HepG2 (cell line): ENCODE data around the gene AKT3. TPM values are rescaled to one million over a fixed set of nuclear protein-coding genes. Genes with fewer than 3 reads are reported as not detected.

Source experiments
- ATAC-seq: fragments of 200-7000 bp; cut with Tn5 transposase; 3 replicates; pipeline ENCODE4 v1.9.1; 2020; ENCODE audit warnings: mild to moderate bottlenecking, moderate library complexity
- BruUV-seq: library from RNA; stranded (reverse); fragments of 400-500 nt; replicated peaks from 2 replicates; lab custom pipeline; 2021; lab: Mats Ljungman, UMichigan
- CTCF ChIA-PET: fragments of 300-600 bp; formaldehyde crosslinking; extraction: SDS; loops from one replicate; lab custom pipeline; 2021; ENCODE audit warnings: low total read pairs, inconsistent platforms, low intra/inter-chr PET ratio; lab: Yijun Ruan, JAX
- POLR2A ChIA-PET: fragments of 350-600 bp; sonication (Branson Sonifier 250); formaldehyde crosslinking; loops from one replicate; lab custom pipeline; 2020; ENCODE audit warnings: antibody characterized with exemption, inconsistent platforms; lab: Yijun Ruan, JAX
- DNase-seq: peaks from one replicate; pipeline ENCODE4 v3.0.0-alpha.2; 2015; ENCODE audit warnings: low spot score
- FAIRE-seq: peaks from 3 replicates; lab custom pipeline; 2011; peaks lifted over from hg19 to GRCh38; lab: Jason Lieb, UNC
- H2AFZ ChIP-seq: one replicate; pipeline ENCODE4 v1.6.1; 2011; ENCODE audit warnings: low read length, inconsistent platforms
- H3K27ac ChIP-seq: fragments of 300-600 bp; 3 replicates; pipeline ENCODE4 v1.8.0; 2011; ENCODE audit warnings: mixed run types, mild to moderate bottlenecking, mixed read lengths, low read length, inconsistent platforms; ENCODE audit not compliant: insufficient read depth; ENCODE audit errors: extremely low read length
- H3K27me3 ChIP-seq, 2 experiments: fragments of 200-600 bp in 1 of 2; 2 replicates in 1 of 2; 3 replicates in 1 of 2; pipeline versions ENCODE4 v1.6.0 to v1.8.0; 2011; ENCODE audit warnings: low read length in 2 of 2, mild to moderate bottlenecking in 2 of 2, moderate library complexity in 2 of 2, inconsistent platforms in 1 of 2; ENCODE audit not compliant: insufficient read depth in 2 of 2, control insufficient read depth in 1 of 2
- H3K36me3 ChIP-seq, 2 experiments: fragments of 200-600 bp in 1 of 2; replicated peaks in 1 of 2; 2 replicates in 1 of 2; 3 replicates in 1 of 2; pipeline versions ENCODE4 v1.5.1 to v1.8.0; 2011; ENCODE audit warnings: low read length in 2 of 2, inconsistent platforms in 1 of 2; ENCODE audit not compliant: insufficient read depth in 2 of 2, control insufficient read depth in 1 of 2
- H3K4me1 ChIP-seq: 2 replicates; pipeline ENCODE4 v1.5.1; 2012; ENCODE audit warnings: low read length, inconsistent platforms; ENCODE audit not compliant: insufficient read depth
- H3K4me2 ChIP-seq: 2 replicates; pipeline ENCODE4 v1.6.0; 2011; ENCODE audit warnings: low read depth, low read length, inconsistent platforms
- H3K4me3 ChIP-seq, 3 experiments: fragments of 200-600 bp in 1 of 3; sonication (generic), shearing (Covaris generic) in 1 of 3; replicated peaks in 1 of 3; 2 replicates each; pipeline ENCODE4 v1.5.1; 2011 to 2016; ENCODE audit warnings: low read length in 3 of 3, inconsistent platforms in 2 of 3, low read depth in 2 of 3, mild to moderate bottlenecking in 2 of 3, control low read depth in 1 of 3, mixed read lengths in 1 of 3; ENCODE audit not compliant: insufficient read depth in 1 of 3
- H3K79me2 ChIP-seq: one replicate; pipeline ENCODE4 v1.6.1; 2011; ENCODE audit warnings: low read length, inconsistent platforms; ENCODE audit not compliant: insufficient read depth
- H3K9ac ChIP-seq: 2 replicates; pipeline ENCODE4 v1.6.0; 2011; ENCODE audit warnings: mild to moderate bottlenecking, low read depth, low read length, inconsistent platforms; ENCODE audit not compliant: insufficient read depth
- H3K9me3 ChIP-seq: 2 replicates; pipeline ENCODE4 v1.5.1; 2012; ENCODE audit warnings: mild to moderate bottlenecking, low read length
- H4K20me1 ChIP-seq: 2 replicates; pipeline ENCODE4 v1.6.0; 2011; ENCODE audit warnings: inconsistent platforms, mild to moderate bottlenecking, low read length, moderate library complexity; ENCODE audit not compliant: insufficient read depth
- DNMT3B ChIP-seq: conservative IDR thresholded peaks from 2 replicates; pipeline ENCODE4 v1.6.1; 2016; ENCODE audit warnings: missing biosample characterization, control low read depth
- IKZF1 ChIP-seq: fragments of 450-650 bp; IDR thresholded peaks from 2 replicates; pipeline ENCODE4 v1.7.1; 2016
- KDM4B ChIP-seq: sonication (generic); formaldehyde crosslinking; IDR thresholded peaks from 2 replicates; pipeline ENCODE4 v1.4.0; 2020; ENCODE audit warnings: missing genetic modification reagents
- SOX5 ChIP-seq: IDR thresholded peaks from 2 replicates; pipeline ENCODE4 v1.6.1; 2016; ENCODE audit warnings: borderline replicate concordance
- U2AF2 ChIP-seq: fragments of 200-400 bp; formaldehyde crosslinking; IDR thresholded peaks from 2 replicates; pipeline ENCODE4 v1.6.1; 2017; ENCODE audit warnings: low read depth, mild to moderate bottlenecking, low read length
- ZNF264 ChIP-seq: sonication (generic); formaldehyde crosslinking; IDR thresholded peaks from 2 replicates; pipeline ENCODE4 v1.4.0; 2020; ENCODE audit warnings: missing genetic modification reagents
- ZNF446 ChIP-seq: sonication (generic); formaldehyde crosslinking; IDR thresholded peaks from 2 replicates; pipeline ENCODE4 v1.5.0; 2020; ENCODE audit warnings: mild to moderate bottlenecking, missing genetic modification reagents
- ZNF468 ChIP-seq: sonication (generic); formaldehyde crosslinking; IDR thresholded peaks from 2 replicates; pipeline ENCODE4 v1.8.0; 2022; ENCODE audit warnings: mild to moderate bottlenecking, moderate library complexity, missing genetic modification reagents
- ZNF563 ChIP-seq: sonication (generic); formaldehyde crosslinking; IDR thresholded peaks from 2 replicates; pipeline ENCODE4 v1.8.0; 2022; ENCODE audit warnings: mild to moderate bottlenecking, moderate library complexity, missing genetic modification reagents
- ZNF788 ChIP-seq: sonication (generic); formaldehyde crosslinking; IDR thresholded peaks from 2 replicates; pipeline ENCODE4 v1.5.0; 2020; ENCODE audit warnings: mild to moderate bottlenecking, missing genetic modification reagents, borderline replicate concordance
- ZNF879 ChIP-seq: sonication (generic); formaldehyde crosslinking; IDR thresholded peaks from 2 replicates; pipeline ENCODE4 v1.8.1; 2023; ENCODE audit warnings: missing genetic modification reagents
- ZSCAN20 ChIP-seq: sonication (generic); formaldehyde crosslinking; IDR thresholded peaks from 2 replicates; pipeline ENCODE4 v1.4.0; 2020; ENCODE audit warnings: missing genetic modification reagents, mild to moderate bottlenecking, borderline replicate concordance
- WGBS: methylation state at CpG from one replicate; pipeline ENCODE4 v1.1.6; 2017; ENCODE audit warnings: low lambda C conversion rate; 5-methylcytosine and 5-hydroxymethylcytosine counted together
- in situ Hi-C: cut with HindIII; loops from 2 replicates; pipeline ENCODE4 v1.10.0; 2017; ENCODE audit warnings: low pct_unique_long_range_greater_than_20kb; ENCODE audit not compliant: extremely low pct_ligation_motif_present
- intact Hi-C: fragments of 100-400 bp; cut with micrococcal nuclease; formaldehyde crosslinking; loops from one replicate; pipeline ENCODE4 v1.10.0; 2022; ENCODE audit not compliant: unreplicated experiment
- polyA plus RNA-seq, 8 experiments: library from polyadenylated mRNA; depleted of rRNA in 3 of 8; stranded (reverse) in 7 of 8; unstranded in 1 of 8; fragments of >200 nt; fragmentation: Illumina TruSeq in 4 of 8; extraction: Trizol in 4 of 8; gene quantifications; 2 replicates each; pipeline versions ENCODE4 v1.2.1 to v1.2.3, GENCODE V29; 2011 to 2016; ENCODE audit warnings: low read depth in 4 of 8, missing spikeins in 1 of 8, mixed read lengths in 1 of 8; ENCODE audit not compliant: insufficient read depth in 1 of 8
- total RNA-seq, 5 experiments: library from RNA; depleted of rRNA; stranded (reverse); fragments of >200 nt; fragmentation: Illumina TruSeq; extraction: Trizol; gene quantifications; 2 replicates each; pipeline ENCODE4 v1.2.3, GENCODE V29; 2016; ENCODE audit warnings: low read depth in 1 of 5
- TF ChIP-seq, protein P1 (sequence below): IDR thresholded peaks from 2 replicates; pipeline ENCODE4 v1.6.1; 2016; ENCODE audit warnings: low read depth
- TF ChIP-seq, protein P2 (sequence below): IDR thresholded peaks from 2 replicates; pipeline ENCODE4 v1.6.1; 2016; ENCODE audit warnings: missing compliant biosample characterization, missing genetic modification reagents, borderline replicate concordance

Gene AKT3
- total and polyA plus RNA-seq, 2 of the 13 experiments (the other 11 are each of a cell fraction or from before 2014, with no cell fraction given), result 0.07 TPM

DNA sequence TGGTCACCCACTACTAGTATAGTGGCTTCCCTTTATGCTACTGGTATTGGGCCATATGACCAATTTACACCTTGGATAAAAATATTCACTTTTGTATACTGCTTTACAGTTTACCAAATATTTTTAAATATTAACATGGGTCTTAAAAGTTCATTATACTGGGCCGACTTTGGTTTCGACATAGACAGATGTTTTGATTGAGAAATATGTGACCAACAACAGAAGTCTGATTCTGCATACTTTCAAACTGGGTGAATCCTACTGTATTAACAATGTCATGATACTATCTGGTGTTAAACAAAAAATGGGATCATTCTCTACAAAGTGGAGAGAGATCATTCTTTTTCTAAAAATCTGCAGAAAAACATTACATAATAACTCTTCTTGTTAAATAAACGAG, 134.8 kb downstream of the AKT3 start:
- ATAC-seq, result no peak
- CTCF ChIA-PET, result no interaction called here
- H3K79me2 ChIP-seq, result no peaks in the 10 kb centered on the region
- no peak overlapping the region for H3K27ac ChIP-seq
- BruUV-seq, result no TSS peak
- H3K4me3 ChIP-seq, result no peak overlapping the region
- under 1% methylated on average over 3 of the region's 3 CpGs for WGBS
- H2AFZ ChIP-seq, result no peak overlapping the region
- POLR2A ChIA-PET, result no interaction called here
- no peaks in the 10 kb centered on the region for H3K27me3 ChIP-seq
- DNase-seq, result no peak
- no peaks in the 10 kb centered on the region for H3K9me3 ChIP-seq
- H3K4me1 ChIP-seq, result peaks cover 9% of the 10 kb centered on the region
- no peak overlapping the region for H3K9ac ChIP-seq
- no peaks in the 10 kb centered on the region for H3K36me3 ChIP-seq
- H3K4me2 ChIP-seq, result no peak overlapping the region
- no peak for TF ChIP-seq DNMT3B
- TF ChIP-seq, protein P1, sequence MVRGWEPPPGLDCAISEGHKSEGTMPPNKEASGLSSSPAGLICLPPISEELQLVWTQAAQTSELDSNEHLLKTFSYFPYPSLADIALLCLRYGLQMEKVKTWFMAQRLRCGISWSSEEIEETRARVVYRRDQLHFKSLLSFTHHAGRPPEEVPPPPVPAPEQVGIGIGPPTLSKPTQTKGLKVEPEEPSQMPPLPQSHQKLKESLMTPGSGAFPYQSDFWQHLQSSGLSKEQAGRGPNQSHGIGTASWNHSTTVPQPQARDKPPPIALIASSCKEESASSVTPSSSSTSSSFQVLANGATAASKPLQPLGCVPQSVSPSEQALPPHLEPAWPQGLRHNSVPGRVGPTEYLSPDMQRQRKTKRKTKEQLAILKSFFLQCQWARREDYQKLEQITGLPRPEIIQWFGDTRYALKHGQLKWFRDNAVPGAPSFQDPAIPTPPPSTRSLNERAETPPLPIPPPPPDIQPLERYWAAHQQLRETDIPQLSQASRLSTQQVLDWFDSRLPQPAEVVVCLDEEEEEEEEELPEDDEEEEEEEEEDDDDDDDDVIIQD (CRISPR knock-in tag), result no peak
- no peak for FAIRE-seq
- intact Hi-C loops (no loop called here), in situ Hi-C loops (loop anchor here (10.0 kb wide), 1 partner anchor 560 kb away; no protein-coding TSS in a partner anchor)
- H4K20me1 ChIP-seq, result no peaks in the 10 kb centered on the region

DNA sequence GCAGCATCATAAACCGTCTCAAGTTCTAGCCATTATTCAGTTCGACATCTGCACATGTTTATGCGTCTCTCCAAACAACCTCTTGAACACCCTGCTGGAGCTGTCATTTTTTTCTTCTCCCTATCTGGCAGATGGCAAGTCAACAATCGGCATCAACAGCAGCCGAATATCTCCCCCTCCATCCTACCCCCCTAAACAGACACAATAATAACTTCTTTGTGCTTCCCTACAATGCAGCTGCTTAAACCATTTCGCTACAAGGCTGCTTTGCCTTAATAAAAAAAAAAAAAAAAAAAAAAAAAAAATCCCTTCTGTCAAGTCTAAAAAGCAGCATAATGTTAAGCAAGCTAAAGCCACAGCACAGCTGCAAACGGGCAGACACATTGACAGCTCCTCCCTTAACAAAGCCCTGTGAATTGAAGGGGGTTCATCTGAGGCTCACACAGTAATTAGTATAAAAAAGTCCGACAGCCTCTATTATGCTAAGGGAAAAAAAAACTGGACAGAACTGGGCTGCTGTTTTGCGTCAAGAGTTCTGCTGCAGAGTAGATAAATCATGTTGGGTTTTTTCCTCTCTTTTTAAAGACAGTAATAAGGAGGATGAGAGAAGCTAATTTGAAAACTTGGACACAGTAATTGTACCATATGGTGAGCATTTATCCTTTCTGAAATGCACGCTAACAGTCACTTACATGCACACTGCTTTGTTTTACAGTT, 136.4 kb downstream of the AKT3 start:
- H3K27me3 ChIP-seq, result no peaks in the 10 kb centered on the region
- FAIRE-seq (no peak), DNase-seq (no peak), ATAC-seq (no peak)
- ChIA-PET POLR2A (no interaction called here), CTCF (no interaction called here)
- H3K27ac ChIP-seq, result no peak overlapping the region
- H3K9me3 ChIP-seq, result no peaks in the 10 kb centered on the region
- no peaks in the 10 kb centered on the region for H4K20me1 ChIP-seq
- H3K4me3 ChIP-seq, result no peak overlapping the region
- no peak overlapping the region for H3K9ac ChIP-seq
- H3K36me3 ChIP-seq, result no peaks in the 10 kb centered on the region
- H2AFZ ChIP-seq, result no peak overlapping the region
- H3K4me2 ChIP-seq, result no peak overlapping the region
- H3K4me1 ChIP-seq, result peaks cover 9% of the 10 kb centered on the region
- no peaks in the 10 kb centered on the region for H3K79me2 ChIP-seq
- in situ Hi-C loops, result loop anchor here (10.0 kb wide), 1 partner anchor 561 kb away; no protein-coding TSS in a partner anchor
- BruUV-seq, result no TSS peak
- intact Hi-C loops, result no loop called here
- WGBS, result 28% methylated on average over 10 of the region's 10 CpGs
- TF ChIP-seq ZSCAN20 (CRISPR knock-in tag) (no peak), ZNF788 (no peak), ZNF468 (no peak), U2AF2 (no peak), KDM4B (CRISPR knock-in tag) (no peak), ZNF264 (CRISPR knock-in tag) (no peak), IKZF1 (no peak), ZNF563 (CRISPR knock-in tag) (no peak), ZNF446 (CRISPR knock-in tag) (no peak), SOX5 (no peak), ZNF879 (CRISPR knock-in tag) (no peak)
- TF ChIP-seq, protein P2, sequence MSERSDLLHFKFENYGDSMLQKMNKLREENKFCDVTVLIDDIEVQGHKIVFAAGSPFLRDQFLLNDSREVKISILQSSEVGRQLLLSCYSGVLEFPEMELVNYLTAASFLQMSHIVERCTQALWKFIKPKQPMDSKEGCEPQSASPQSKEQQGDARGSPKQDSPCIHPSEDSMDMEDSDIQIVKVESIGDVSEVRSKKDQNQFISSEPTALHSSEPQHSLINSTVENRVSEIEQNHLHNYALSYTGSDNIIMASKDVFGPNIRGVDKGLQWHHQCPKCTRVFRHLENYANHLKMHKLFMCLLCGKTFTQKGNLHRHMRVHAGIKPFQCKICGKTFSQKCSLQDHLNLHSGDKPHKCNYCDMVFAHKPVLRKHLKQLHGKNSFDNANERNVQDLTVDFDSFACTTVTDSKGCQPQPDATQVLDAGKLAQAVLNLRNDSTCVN (CRISPR knock-in tag), result no peak
